WTC11 (cell line): ENCODE measurements around the gene CTSA. TPM values are rescaled to one million over a fixed set of nuclear protein-coding genes. Genes with fewer than 3 reads are reported as not detected.

Experiments used
- ATAC-seq: fragments of 200-7000 bp; cut with Tn5 transposase; 2 replicates; pipeline ENCODE4 v1.10.0; 2021; ENCODE audit warnings: mild to moderate bottlenecking, moderate library complexity
- CTCF ChIA-PET: fragments of 300-600 bp; sonication (Branson Sonifier 250); formaldehyde crosslinking; loops from one replicate; lab custom pipeline; 2021; ENCODE audit warnings: antibody characterized with exemption; lab: Charles Lee
- POLR2A ChIA-PET: fragments of 350-600 bp; sonication (Branson Sonifier 250); formaldehyde crosslinking; loops from one replicate; lab custom pipeline; 2021; ENCODE audit warnings: antibody characterized with exemption; lab: Charles Lee
- DNase-seq: peaks from one replicate; pipeline ENCODE4 v3.0.0; 2021; ENCODE audit warnings: low spot score
- H3K27ac Mint-ChIP-seq: 2 replicates; pipeline ENCODE4 v1.8.0; 2021; ENCODE audit warnings: mixed read lengths
- H3K27me3 Mint-ChIP-seq: 2 replicates; pipeline ENCODE4 v1.8.0; 2021; ENCODE audit warnings: low read depth, mild to moderate bottlenecking, moderate library complexity, mixed read lengths
- H3K36me3 Mint-ChIP-seq: 2 replicates; pipeline ENCODE4 v1.8.0; 2021; ENCODE audit warnings: mixed read lengths
- H3K4me1 Mint-ChIP-seq: 2 replicates; pipeline ENCODE4 v1.8.0; 2022; ENCODE audit warnings: mixed read lengths
- H3K4me3 Mint-ChIP-seq: 2 replicates; pipeline ENCODE4 v1.8.0; 2021; ENCODE audit warnings: mild to moderate bottlenecking, moderate library complexity, mixed read lengths
- H3K9me3 Mint-ChIP-seq: 2 replicates; pipeline ENCODE4 v1.8.0; 2021; ENCODE audit warnings: mixed read lengths
- ELF4 ChIP-seq: sonication (generic); formaldehyde crosslinking; IDR thresholded peaks from 2 replicates; pipeline ENCODE4 v1.8.1; 2022; ENCODE audit warnings: low read depth, mild to moderate bottlenecking, moderate library complexity, missing genetic modification reagents
- EMX1 ChIP-seq: fragments of 250-450 bp; sonication (Bioruptor Pico); IDR thresholded peaks from 2 replicates; pipeline ENCODE4 v1.8.0; 2021; ENCODE audit warnings: mild to moderate bottlenecking
- ERG ChIP-seq: fragments of 250-450 bp; sonication (Bioruptor Pico); IDR thresholded peaks from 2 replicates; pipeline ENCODE4 v1.8.0; 2021; ENCODE audit warnings: mild to moderate bottlenecking
- GRHL2 ChIP-seq: fragments of 250-450 bp; sonication (Bioruptor Pico); IDR thresholded peaks from 2 replicates; pipeline ENCODE4 v1.8.0; 2022; ENCODE audit warnings: mild to moderate bottlenecking, moderate library complexity; ENCODE audit not compliant: insufficient replicate concordance, severe bottlenecking
- GTF2I ChIP-seq: fragments of 250-450 bp; sonication (Bioruptor Pico); conservative IDR thresholded peaks from 2 replicates; pipeline ENCODE4 v1.4.0; 2021; ENCODE audit warnings: mild to moderate bottlenecking
- HMGXB4 ChIP-seq: sonication (generic); formaldehyde crosslinking; IDR thresholded peaks from 2 replicates; pipeline ENCODE4 v1.8.1; 2023; ENCODE audit warnings: mild to moderate bottlenecking, moderate library complexity, missing genetic modification reagents
- JUN ChIP-seq: sonication (generic); formaldehyde crosslinking; IDR thresholded peaks from 2 replicates; pipeline ENCODE4 v1.8.0; 2023; ENCODE audit warnings: mild to moderate bottlenecking, missing genetic modification reagents
- MAX ChIP-seq: sonication (generic); formaldehyde crosslinking; IDR thresholded peaks from 2 replicates; pipeline ENCODE4 v1.8.0; 2022; ENCODE audit warnings: mild to moderate bottlenecking, missing genetic modification reagents
- MYBL2 ChIP-seq: sonication (generic); formaldehyde crosslinking; IDR thresholded peaks from 2 replicates; pipeline ENCODE4 v1.8.1; 2023; ENCODE audit warnings: mild to moderate bottlenecking, moderate library complexity, missing genetic modification reagents
- NFATC4 ChIP-seq: fragments of 250-450 bp; sonication (Bioruptor Pico); IDR thresholded peaks from 2 replicates; pipeline ENCODE4 v1.9.0; 2021; ENCODE audit warnings: mild to moderate bottlenecking
- NR1H2 ChIP-seq: sonication (generic); formaldehyde crosslinking; IDR thresholded peaks from 2 replicates; pipeline ENCODE4 v1.9.0; 2021; ENCODE audit warnings: mild to moderate bottlenecking, moderate library complexity, missing genetic modification reagents
- RELA ChIP-seq: sonication (generic); formaldehyde crosslinking; IDR thresholded peaks from 2 replicates; pipeline ENCODE4 v1.8.1; 2022; ENCODE audit warnings: missing genetic modification reagents, mild to moderate bottlenecking, borderline replicate concordance
- RORB ChIP-seq: fragments of 250-450 bp; sonication (Bioruptor Pico); IDR thresholded peaks from 2 replicates; pipeline ENCODE4 v1.9.0; 2021; ENCODE audit warnings: mild to moderate bottlenecking
- USF1 ChIP-seq: sonication (generic); formaldehyde crosslinking; IDR thresholded peaks from 2 replicates; pipeline ENCODE4 v1.8.0; 2022; ENCODE audit warnings: mild to moderate bottlenecking, missing genetic modification reagents
- ZBTB21 ChIP-seq: sonication (generic); formaldehyde crosslinking; IDR thresholded peaks from 2 replicates; pipeline ENCODE4 v1.8.1; 2023; ENCODE audit warnings: mild to moderate bottlenecking, missing genetic modification reagents, borderline replicate concordance
- ZNF138 ChIP-seq: sonication (generic); formaldehyde crosslinking; conservative IDR thresholded peaks from 2 replicates; pipeline ENCODE4 v1.8.1; 2022; ENCODE audit warnings: mild to moderate bottlenecking, moderate library complexity, missing genetic modification reagents
- ZNF317 ChIP-seq: sonication (generic); formaldehyde crosslinking; IDR thresholded peaks from 2 replicates; pipeline ENCODE4 v1.8.1; 2023; ENCODE audit warnings: low read depth, mild to moderate bottlenecking, moderate library complexity, missing genetic modification reagents, borderline replicate concordance
- ZNF423 ChIP-seq: fragments of 250-450 bp; sonication (Bioruptor Pico); IDR thresholded peaks from 2 replicates; pipeline ENCODE4 v2.1.2; 2022; ENCODE audit warnings: mild to moderate bottlenecking, moderate library complexity
- ZNF671 ChIP-seq: fragments of 250-450 bp; sonication (Bioruptor Pico); IDR thresholded peaks from 2 replicates; pipeline ENCODE4 v1.8.0; 2021; ENCODE audit warnings: mild to moderate bottlenecking
- total RNA-seq: library from RNA; stranded (reverse); gene quantifications from 3 replicates; pipeline ENCODE4 v1.2.3, GENCODE V29; 2021
- TF ChIP-seq, protein P1 (sequence below): fragments of 250-450 bp; sonication (Bioruptor Pico); IDR thresholded peaks from 2 replicates; pipeline ENCODE4 v1.9.0; 2021; ENCODE audit warnings: mild to moderate bottlenecking
- TF ChIP-seq, protein P2 (sequence below): sonication (generic); formaldehyde crosslinking; IDR thresholded peaks from 2 replicates; pipeline ENCODE4 v1.8.1; 2023; ENCODE audit warnings: mild to moderate bottlenecking, missing genetic modification reagents
- TF ChIP-seq, protein P3 (sequence below): sonication (generic); formaldehyde crosslinking; IDR thresholded peaks from 2 replicates; pipeline ENCODE4 v1.8.1; 2023; ENCODE audit warnings: mild to moderate bottlenecking, missing genetic modification reagents, moderate library complexity

CTSA gene
- total RNA-seq, 1 experiment from 2014 or later, result 48.3 TPM

GRCh38 chr20:45897692-45898091 lies 6.6 kb downstream of the CTSA start:
- no peaks in the 10 kb centered on the region for H3K4me1 Mint-ChIP-seq
- H3K4me3 Mint-ChIP-seq, result no peak overlapping the region
- H3K9me3 Mint-ChIP-seq, result no peaks in the 10 kb centered on the region
- DNase-seq, result no peak
- no peak overlapping the region for H3K27ac Mint-ChIP-seq
- ATAC-seq, result no peak
- no peaks in the 10 kb centered on the region for H3K27me3 Mint-ChIP-seq
- TF ChIP-seq GTF2I (no peak), RORB (CRISPR knock-in tag) (no peak), ELF4 (CRISPR knock-in tag) (no peak), MAX (CRISPR knock-in tag) (no peak), JUN (CRISPR knock-in tag) (no peak), USF1 (CRISPR knock-in tag) (no peak), ZNF423 (no peak), RELA (CRISPR knock-in tag) (no peak)
- TF ChIP-seq, protein P1, sequence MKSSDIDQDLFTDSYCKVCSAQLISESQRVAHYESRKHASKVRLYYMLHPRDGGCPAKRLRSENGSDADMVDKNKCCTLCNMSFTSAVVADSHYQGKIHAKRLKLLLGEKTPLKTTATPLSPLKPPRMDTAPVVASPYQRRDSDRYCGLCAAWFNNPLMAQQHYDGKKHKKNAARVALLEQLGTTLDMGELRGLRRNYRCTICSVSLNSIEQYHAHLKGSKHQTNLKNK, result no peak
- peaks cover 30% of the 10 kb centered on the region for H3K36me3 Mint-ChIP-seq
- ChIA-PET CTCF (interaction anchor here (1.4 kb wide), 1 partner anchor 8 kb away, joined by 8 read pairs; no protein-coding TSS in a partner anchor), POLR2A (no interaction called here)

GRCh38 chr20:45898285-45898684 lies 7.2 kb downstream of the CTSA start:
- Mint-ChIP-seq H3K4me1 (no peaks in the 10 kb centered on the region), H3K4me3 (no peak overlapping the region), H3K36me3 (peaks cover 35% of the 10 kb centered on the region), H3K9me3 (no peaks in the 10 kb centered on the region), H3K27me3 (no peaks in the 10 kb centered on the region), H3K27ac (no peak overlapping the region)
- no peak for DNase-seq
- TF ChIP-seq ELF4 (CRISPR knock-in tag) (no peak), MYBL2 (CRISPR knock-in tag) (no peak), ZBTB21 (no peak), ERG (CRISPR knock-in tag) (no peak), NR1H2 (no peak), NFATC4 (CRISPR knock-in tag) (no peak), ZNF138 (no peak), RORB (CRISPR knock-in tag) (no peak), EMX1 (CRISPR knock-in tag) (no peak), GRHL2 (CRISPR knock-in tag) (no peak), HMGXB4 (CRISPR knock-in tag) (no peak), ZNF671 (CRISPR knock-in tag) (no peak), ZNF317 (CRISPR knock-in tag) (no peak)
- TF ChIP-seq, protein P2, sequence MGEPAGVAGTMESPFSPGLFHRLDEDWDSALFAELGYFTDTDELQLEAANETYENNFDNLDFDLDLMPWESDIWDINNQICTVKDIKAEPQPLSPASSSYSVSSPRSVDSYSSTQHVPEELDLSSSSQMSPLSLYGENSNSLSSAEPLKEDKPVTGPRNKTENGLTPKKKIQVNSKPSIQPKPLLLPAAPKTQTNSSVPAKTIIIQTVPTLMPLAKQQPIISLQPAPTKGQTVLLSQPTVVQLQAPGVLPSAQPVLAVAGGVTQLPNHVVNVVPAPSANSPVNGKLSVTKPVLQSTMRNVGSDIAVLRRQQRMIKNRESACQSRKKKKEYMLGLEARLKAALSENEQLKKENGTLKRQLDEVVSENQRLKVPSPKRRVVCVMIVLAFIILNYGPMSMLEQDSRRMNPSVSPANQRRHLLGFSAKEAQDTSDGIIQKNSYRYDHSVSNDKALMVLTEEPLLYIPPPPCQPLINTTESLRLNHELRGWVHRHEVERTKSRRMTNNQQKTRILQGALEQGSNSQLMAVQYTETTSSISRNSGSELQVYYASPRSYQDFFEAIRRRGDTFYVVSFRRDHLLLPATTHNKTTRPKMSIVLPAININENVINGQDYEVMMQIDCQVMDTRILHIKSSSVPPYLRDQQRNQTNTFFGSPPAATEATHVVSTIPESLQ (CRISPR knock-in tag), result no peak
- TF ChIP-seq, protein P3, sequence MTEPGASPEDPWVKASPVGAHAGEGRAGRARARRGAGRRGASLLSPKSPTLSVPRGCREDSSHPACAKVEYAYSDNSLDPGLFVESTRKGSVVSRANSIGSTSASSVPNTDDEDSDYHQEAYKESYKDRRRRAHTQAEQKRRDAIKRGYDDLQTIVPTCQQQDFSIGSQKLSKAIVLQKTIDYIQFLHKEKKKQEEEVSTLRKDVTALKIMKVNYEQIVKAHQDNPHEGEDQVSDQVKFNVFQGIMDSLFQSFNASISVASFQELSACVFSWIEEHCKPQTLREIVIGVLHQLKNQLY (CRISPR knock-in tag), result no peak
- ATAC-seq, result no peak
- ChIA-PET POLR2A (interaction anchor here (1.5 kb wide), 1 partner anchor 51 kb away, joined by 3 read pairs; no protein-coding TSS in a partner anchor), CTCF (interaction anchor here (1.4 kb wide), 1 partner anchor 8 kb away, joined by 8 read pairs; no protein-coding TSS in a partner anchor)
